ENCODE measurements around the gene ROPN1.

Gene ROPN1

GRCh38 chr3:123961508-123961856 lies 30.4 kb downstream of the ROPN1 start:
- DNase-seq (ENCODE audit: low spot score), result no peak
- no peak for TF ChIP-seq CTCF (IDR thresholded peaks at IDR 0.05)
- H3K27ac ChIP-seq, result peak overlapping the region; percentile 83 to 86
- peak overlapping the region; percentile 79 for H3K4me3 ChIP-seq

GRCh38 chr3:123960781-123961507 lies 31.0 kb downstream of the ROPN1 start, which contains the start of gene CCDC14:
Gene CCDC14 (minus strand): TSS chr3:123961229. CDS start chr3:123961173, 56 bp downstream.
- Histone ChIP-seq H3K27ac (peak within 1 kb of the TSS; percentile 83 to 86), H3K4me3 (peak within 1 kb of the TSS; percentile 79)
- TF ChIP-seq CTCF (IDR thresholded peaks at IDR 0.05), result no peak
- peak; percentile 96 for DNase-seq (ENCODE audit: low spot score)

- TF ChIP-seq CTCF (IDR thresholded peaks at IDR 0.05), result no peak
- no peak overlapping the region for H3K27ac ChIP-seq
- DNase-seq (ENCODE audit: low spot score), result no peak
- no peak overlapping the region for H3K4me3 ChIP-seq
Measured at GRCh38 chr3:123953735-123954134, 38.2 kb downstream of the ROPN1 start.

GRCh38 chr3:123952844-123953520 lies 38.9 kb downstream of the ROPN1 start:
- no peak for TF ChIP-seq CTCF (IDR thresholded peaks at IDR 0.05)
- no peak overlapping the region for H3K27ac ChIP-seq
- no peak for DNase-seq (ENCODE audit: low spot score)
- H3K4me3 ChIP-seq, result no peak overlapping the region

- no peak overlapping the region for H3K4me3 ChIP-seq
- no peak for TF ChIP-seq CTCF (IDR thresholded peaks at IDR 0.05)
- no peak overlapping the region for H3K27ac ChIP-seq
- DNase-seq (ENCODE audit: low spot score), result no peak
Measured at GRCh38 chr3:123951522-123952447, 40.1 kb downstream of the ROPN1 start.

- no peak for DNase-seq (ENCODE audit: low spot score)
- TF ChIP-seq CTCF (IDR thresholded peaks at IDR 0.05), result no peak
- H3K27ac ChIP-seq, result no peak overlapping the region
- no peak overlapping the region for H3K4me3 ChIP-seq
Measured at GRCh38 chr3:123949641-123950040, 42.3 kb downstream of the ROPN1 start.
